Glutamatergic neuron (in vitro differentiated cells): ENCODE data around the gene GNE. TPM values are rescaled to one million over a fixed set of nuclear protein-coding genes. Genes with fewer than 3 reads are reported as not detected.
"Not testable (repeated sequence)": the region's sequence is repeated elsewhere in the genome, so short reads cannot be mapped to it uniquely, and the experiment has no call there.

Source experiments
- DNase-seq: peaks from one replicate; pipeline ENCODE4 v3.0.0; 2022
- H3K27ac Mint-ChIP-seq: one replicate; pipeline ENCODE4 v1.8.0; 2020; ENCODE audit warnings: mild to moderate bottlenecking, mixed read lengths, inconsistent platforms; ENCODE audit not compliant: unreplicated experiment
- H3K27me3 Mint-ChIP-seq: one replicate; pipeline ENCODE4 v1.8.0; 2020; ENCODE audit warnings: mild to moderate bottlenecking, moderate library complexity, mixed read lengths, inconsistent platforms; ENCODE audit not compliant: unreplicated experiment
- H3K36me3 Mint-ChIP-seq: one replicate; pipeline ENCODE4 v1.8.0; 2020; ENCODE audit warnings: mild to moderate bottlenecking, mixed read lengths, inconsistent platforms; ENCODE audit not compliant: unreplicated experiment
- H3K4me1 Mint-ChIP-seq: one replicate; pipeline ENCODE4 v1.8.0; 2020; ENCODE audit warnings: mild to moderate bottlenecking, low read depth, mixed read lengths, inconsistent platforms; ENCODE audit not compliant: unreplicated experiment
- H3K4me3 Mint-ChIP-seq: one replicate; pipeline ENCODE4 v1.8.0; 2020; ENCODE audit warnings: mild to moderate bottlenecking, mixed read lengths, inconsistent platforms; ENCODE audit not compliant: unreplicated experiment
- H3K9me3 Mint-ChIP-seq: one replicate; pipeline ENCODE4 v1.8.0; 2020; ENCODE audit warnings: mild to moderate bottlenecking, moderate library complexity, mixed read lengths, inconsistent platforms; ENCODE audit not compliant: unreplicated experiment
- CTCF ChIP-seq: fragments of 200-600 bp; sonication (generic); IDR thresholded peaks from one replicate; pipeline ENCODE4 v1.5.0; 2021; ENCODE audit not compliant: partially characterized antibody, unreplicated experiment
- total RNA-seq: library from RNA; stranded (reverse); fragmentation: NEBNext Ultra II Directional; extraction: Animal tissue kit (Norgen Biotek cat#: 25700); gene quantifications from one replicate; pipeline ENCODE4 v1.2.1, GENCODE V29; 2021; ENCODE audit not compliant: unreplicated experiment

The GNE gene
- total RNA-seq, 1 donor from 2014 or later = 29.2 TPM

GRCh38 chr9:36250079-36250478 lies 8.2 kb downstream of the GNE start:
- Mint-ChIP-seq H3K27ac (no peak overlapping the region), H3K9me3 (no peaks in the 10 kb centered on the region), H3K27me3 (no peaks in the 10 kb centered on the region), H3K4me1 (no peaks in the 10 kb centered on the region), H3K36me3 (no peaks in the 10 kb centered on the region), H3K4me3 (no peak overlapping the region)
- TF ChIP-seq CTCF = no peak
- no peak for DNase-seq

- no peaks in the 10 kb centered on the region for H3K36me3 Mint-ChIP-seq
- no peak for DNase-seq
- H3K4me1 Mint-ChIP-seq = no peaks in the 10 kb centered on the region
- no peaks in the 10 kb centered on the region for H3K27me3 Mint-ChIP-seq
- no peaks in the 10 kb centered on the region for H3K9me3 Mint-ChIP-seq
- TF ChIP-seq CTCF = no peak
- H3K27ac Mint-ChIP-seq = no peak overlapping the region
- H3K4me3 Mint-ChIP-seq = no peak overlapping the region
Observed at GRCh38 chr9:36249189-36249588, 9.1 kb downstream of the GNE start.

- not testable (repeated sequence) for DNase-seq, H3K4me1 Mint-ChIP-seq, H3K36me3 Mint-ChIP-seq, H3K27me3 Mint-ChIP-seq, H3K4me3 Mint-ChIP-seq, H3K9me3 Mint-ChIP-seq, H3K27ac Mint-ChIP-seq
- peak; percentile 36 for TF ChIP-seq CTCF
Observed at GRCh38 chr9:36248061-36248460, 10.2 kb downstream of the GNE start.

- no peaks in the 10 kb centered on the region for H3K36me3 Mint-ChIP-seq
- no peak for DNase-seq
- no peaks in the 10 kb centered on the region for H3K27me3 Mint-ChIP-seq
- no peak overlapping the region for H3K27ac Mint-ChIP-seq
- H3K9me3 Mint-ChIP-seq = no peaks in the 10 kb centered on the region
- H3K4me1 Mint-ChIP-seq = no peaks in the 10 kb centered on the region
- no peak overlapping the region for H3K4me3 Mint-ChIP-seq
- TF ChIP-seq CTCF = no peak
Observed at GRCh38 chr9:36247356-36247755, 10.9 kb downstream of the GNE start.

- Mint-ChIP-seq H3K27ac (no peak overlapping the region), H3K4me1 (no peaks in the 10 kb centered on the region), H3K36me3 (no peaks in the 10 kb centered on the region), H3K27me3 (no peaks in the 10 kb centered on the region), H3K9me3 (no peaks in the 10 kb centered on the region), H3K4me3 (no peak overlapping the region)
- no peak for TF ChIP-seq CTCF
- DNase-seq = no peak
Observed at GRCh38 chr9:36245906-36246305, 12.3 kb downstream of the GNE start.

- H3K4me3 Mint-ChIP-seq, H3K27me3 Mint-ChIP-seq, H3K27ac Mint-ChIP-seq, H3K4me1 Mint-ChIP-seq, DNase-seq, H3K36me3 Mint-ChIP-seq, H3K9me3 Mint-ChIP-seq: not testable (repeated sequence)
Observed at GRCh38 chr9:36239675-36240074, 18.6 kb downstream of the GNE start.

GRCh38 chr9:36239205-36239604 lies 19.0 kb downstream of the GNE start:
- H3K9me3 Mint-ChIP-seq, H3K27ac Mint-ChIP-seq, H3K4me1 Mint-ChIP-seq, H3K4me3 Mint-ChIP-seq, DNase-seq, H3K36me3 Mint-ChIP-seq, H3K27me3 Mint-ChIP-seq: not testable (repeated sequence)
